Measurements from ENCODE around the gene ATP11A.

GRCh38 chr13:112839356-112840105, 149.7 kb downstream of the ATP11A start:
- TF ChIP-seq TEAD4 (IDR thresholded peaks at IDR 0.05; ENCODE audit: low read length) = no peak
- no peak for TF ChIP-seq TEAD4 (CRISPR knock-in tag; IDR thresholded peaks at IDR 0.05; ENCODE audit: borderline replicate concordance)
- no peak for TF ChIP-seq ESRRA (IDR thresholded peaks at IDR 0.05; ENCODE audit: borderline replicate concordance, low read depth)
- no peak for TF ChIP-seq ZNF717 (CRISPR knock-in tag; IDR thresholded peaks at IDR 0.05)
